ENCODE measurements around the gene CPSF6. TPM values are rescaled to one million over a fixed set of nuclear protein-coding genes. Genes with fewer than 3 reads are reported as not detected.
"Not testable (repeated sequence)": the region's sequence is repeated elsewhere in the genome, so short reads cannot be mapped to it uniquely, and the experiment has no call there.

Gene CPSF6
- polyA plus RNA-seq, 10 donors = 45.5 to 68.0 (median 57.2) TPM

- DNase-seq = not testable (repeated sequence)
These were observed 77.9 kb downstream of the CPSF6 start for GRCh38 chr12:69317233-69317632.

GRCh38 chr12:69318225-69318624 is 78.9 kb downstream of the CPSF6 start:
- no peak for DNase-seq

- DNase-seq = no peak
These were observed 82.0 kb downstream of the CPSF6 start for GRCh38 chr12:69321351-69321750.

Other genes starting within 250 kb of the CPSF6 start
- gene LYZ, start 108.8 kb downstream of the CPSF6 start, polyA plus RNA-seq (ENCODE audit: insufficient read length in 10 of 10) = 10 to 100 TPM in 9 of 10 donors, 1 to 10 TPM in 1; 7.5 to 73.9 (median 30.0) TPM
- gene YEATS4, start 120.2 kb downstream of the CPSF6 start, polyA plus RNA-seq (ENCODE audit: insufficient read length in 10 of 10) = 10 to 100 TPM; 10.4 to 16.7 (median 15.0) TPM
- gene FRS2, start 230.8 kb downstream of the CPSF6 start, polyA plus RNA-seq (ENCODE audit: insufficient read length in 10 of 10) = 10 to 100 TPM; 18.9 to 26.3 (median 22.5) TPM